Adrenal gland (tissue), 5 donors: Measurements from ENCODE around the gene NR3C1.

Experiments
- POLR2A ChIP-seq, 2 donors: fragments of 450-650 bp; IDR thresholded peaks; one replicate each; pipeline ENCODE4 v1.6.1; 2017; ENCODE audit warnings: antibody characterized with exemption in 2 of 2, mild to moderate bottlenecking in 2 of 2, moderate library complexity in 1 of 2
- TF ChIP-seq, protein P1 (sequence below), 6 experiments: fragments of 450-650 bp in 4 of 6; fragments of 200-600 bp in 2 of 6; sonication (generic) in 1 of 6; IDR thresholded peaks; 1 replicate in 5 of 6; 2 replicates in 1 of 6; pipeline versions ENCODE4 v1.5.1 to v1.8.0; 2016 to 2021; ENCODE audit warnings: antibody characterized with exemption in 6 of 6, mild to moderate bottlenecking in 2 of 6, moderate library complexity in 1 of 6
- donor health status: DM: no; HTN: no; CAD: no.

- TF ChIP-seq, protein P1, sequence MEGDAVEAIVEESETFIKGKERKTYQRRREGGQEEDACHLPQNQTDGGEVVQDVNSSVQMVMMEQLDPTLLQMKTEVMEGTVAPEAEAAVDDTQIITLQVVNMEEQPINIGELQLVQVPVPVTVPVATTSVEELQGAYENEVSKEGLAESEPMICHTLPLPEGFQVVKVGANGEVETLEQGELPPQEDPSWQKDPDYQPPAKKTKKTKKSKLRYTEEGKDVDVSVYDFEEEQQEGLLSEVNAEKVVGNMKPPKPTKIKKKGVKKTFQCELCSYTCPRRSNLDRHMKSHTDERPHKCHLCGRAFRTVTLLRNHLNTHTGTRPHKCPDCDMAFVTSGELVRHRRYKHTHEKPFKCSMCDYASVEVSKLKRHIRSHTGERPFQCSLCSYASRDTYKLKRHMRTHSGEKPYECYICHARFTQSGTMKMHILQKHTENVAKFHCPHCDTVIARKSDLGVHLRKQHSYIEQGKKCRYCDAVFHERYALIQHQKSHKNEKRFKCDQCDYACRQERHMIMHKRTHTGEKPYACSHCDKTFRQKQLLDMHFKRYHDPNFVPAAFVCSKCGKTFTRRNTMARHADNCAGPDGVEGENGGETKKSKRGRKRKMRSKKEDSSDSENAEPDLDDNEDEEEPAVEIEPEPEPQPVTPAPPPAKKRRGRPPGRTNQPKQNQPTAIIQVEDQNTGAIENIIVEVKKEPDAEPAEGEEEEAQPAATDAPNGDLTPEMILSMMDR (IDR thresholded peaks at IDR 0.05) = no peak
- TF ChIP-seq POLR2A (IDR thresholded peaks at IDR 0.05) = no peak
Observed at GRCh38 chr5:143334903-143335302, 68.6 kb downstream of the NR3C1 start.
